Stimulated activated CD8-positive, alpha-beta memory T cell treated with anti-CD3 and anti-CD28 coated beads, Interleukin-15, amount 100 ng/mL, for 48 hours (primary cell): Measurements from ENCODE around the gene BCAS3.
"Not testable (repeated sequence)": the region's sequence is repeated elsewhere in the genome, so short reads cannot be mapped to it uniquely, and the experiment has no call there.

ENCODE experiments used
- DNase-seq, 2 donors: peaks; one replicate each; pipeline ENCODE4 v3.0.0-alpha.2; 2020; ENCODE audit warnings: low read depth in 2 of 2

BCAS3 gene

GRCh38 chr17:60790205-60790604, 112.6 kb downstream of the BCAS3 start:
- no peak for DNase-seq

GRCh38 chr17:60792250-60792898, 114.7 kb downstream of the BCAS3 start:
- DNase-seq, result no peak

- no peak for DNase-seq
These were observed 120.9 kb downstream of the BCAS3 start for GRCh38 chr17:60798576-60798975.

- no peak for DNase-seq
These were observed 124.7 kb downstream of the BCAS3 start for GRCh38 chr17:60802377-60802776.

GRCh38 chr17:60803059-60803458, 125.4 kb downstream of the BCAS3 start:
- DNase-seq, result no peak

- DNase-seq, result no peak
These were observed 127.2 kb downstream of the BCAS3 start for GRCh38 chr17:60804831-60805230.

- no peak for DNase-seq
These were observed 131.8 kb downstream of the BCAS3 start for GRCh38 chr17:60809421-60809820.

- not testable (repeated sequence) for DNase-seq
These were observed 137.3 kb downstream of the BCAS3 start for GRCh38 chr17:60814941-60815340.

GRCh38 chr17:60817192-60817591, 139.5 kb downstream of the BCAS3 start:
- DNase-seq, result no peak

- no peak for DNase-seq
These were observed 141.9 kb downstream of the BCAS3 start for GRCh38 chr17:60819447-60820130.

- DNase-seq, result no peak
These were observed 145.9 kb downstream of the BCAS3 start for GRCh38 chr17:60823515-60823914.

- DNase-seq, result no peak
These were observed 147.7 kb downstream of the BCAS3 start for GRCh38 chr17:60825351-60825750.

- DNase-seq, result no peak
These were observed 150.3 kb downstream of the BCAS3 start for GRCh38 chr17:60827943-60828342.

- DNase-seq, result no peak
These were observed 154.5 kb downstream of the BCAS3 start for GRCh38 chr17:60832151-60832585.

GRCh38 chr17:60832631-60833030, 155.0 kb downstream of the BCAS3 start:
- DNase-seq, result no peak

- no peak for DNase-seq
These were observed 162.8 kb downstream of the BCAS3 start for GRCh38 chr17:60840456-60840855.

- DNase-seq, result no peak
These were observed 167.4 kb downstream of the BCAS3 start for GRCh38 chr17:60845012-60845411.

- no peak for DNase-seq
These were observed 168.5 kb downstream of the BCAS3 start for GRCh38 chr17:60846175-60846574.

GRCh38 chr17:60851181-60851580, 173.5 kb downstream of the BCAS3 start:
- DNase-seq, result no peak

GRCh38 chr17:60857556-60858080, 180.0 kb downstream of the BCAS3 start:
- DNase-seq, result no peak

- no peak for DNase-seq
These were observed 184.8 kb downstream of the BCAS3 start for GRCh38 chr17:60862482-60862881.

GRCh38 chr17:60863892-60864707, 186.4 kb downstream of the BCAS3 start:
- no peak for DNase-seq

- no peak for DNase-seq
These were observed 187.0 kb downstream of the BCAS3 start for GRCh38 chr17:60864708-60865005.
